Fibroblast of the aortic adventitia (primary cell): ENCODE results near the gene ARPC5L. TPM values are rescaled to one million over a fixed set of nuclear protein-coding genes. Genes with fewer than 3 reads are reported as not detected.

Experiments used
- DNase-seq: peaks from one replicate; pipeline ENCODE4 v3.0.0-alpha.2; 2010; ENCODE audit warnings: low read depth
- H3K4me3 ChIP-seq: 2 replicates; pipeline ENCODE4 v1.5.1; 2011; ENCODE audit warnings: low read depth, mild to moderate bottlenecking, control low read depth, low read length, moderate library complexity
- total RNA-seq: library from RNA; depleted of rRNA; stranded (reverse); fragments of >200 nt; gene quantifications from 2 replicates; pipeline ENCODE4 v1.2.3, GENCODE V29; 2012; ENCODE audit warnings: low replicate concordance
- TF ChIP-seq, protein P1 (sequence below): IDR thresholded peaks from 2 replicates; pipeline ENCODE4 v1.5.1; 2011; ENCODE audit warnings: mild to moderate bottlenecking, low read length, control low read depth, inconsistent platforms; ENCODE audit not compliant: insufficient read depth

Gene ARPC5L
- total RNA-seq, 1 donor: 19.6 TPM

DNA sequence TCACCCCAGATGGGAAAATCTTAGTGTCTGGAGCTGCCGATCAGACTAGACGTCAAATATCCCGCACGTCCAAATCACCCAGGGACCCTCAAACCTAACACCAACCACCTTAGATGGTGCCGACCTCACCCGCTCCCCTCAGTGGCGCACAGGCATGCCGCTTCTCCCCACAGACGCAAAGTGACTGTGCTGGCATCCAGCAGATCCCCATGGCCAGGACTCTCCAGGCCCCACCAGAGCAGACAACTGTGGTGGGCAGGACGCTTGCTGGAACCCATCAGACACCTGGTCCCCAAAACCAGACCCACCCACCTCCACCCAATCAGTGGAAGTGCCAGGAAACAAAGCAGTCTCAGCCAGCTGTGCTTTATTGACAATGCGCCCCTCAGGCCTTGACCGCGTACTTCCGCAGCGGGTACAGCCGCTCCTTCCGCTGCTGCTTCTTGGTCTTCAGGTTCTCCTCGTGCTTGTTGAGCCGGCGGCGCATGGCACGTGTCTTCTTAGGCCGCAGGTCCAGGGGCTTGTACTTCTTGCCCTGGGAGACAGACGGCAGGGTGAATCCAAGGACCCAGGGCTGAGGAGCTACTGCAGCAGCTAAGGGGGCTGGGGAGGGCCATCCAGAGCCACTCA lies 4.3 kb upstream of the ARPC5L start:
- H3K4me3 ChIP-seq: no peak overlapping the region
- DNase-seq: no peak
- TF ChIP-seq, protein P1, sequence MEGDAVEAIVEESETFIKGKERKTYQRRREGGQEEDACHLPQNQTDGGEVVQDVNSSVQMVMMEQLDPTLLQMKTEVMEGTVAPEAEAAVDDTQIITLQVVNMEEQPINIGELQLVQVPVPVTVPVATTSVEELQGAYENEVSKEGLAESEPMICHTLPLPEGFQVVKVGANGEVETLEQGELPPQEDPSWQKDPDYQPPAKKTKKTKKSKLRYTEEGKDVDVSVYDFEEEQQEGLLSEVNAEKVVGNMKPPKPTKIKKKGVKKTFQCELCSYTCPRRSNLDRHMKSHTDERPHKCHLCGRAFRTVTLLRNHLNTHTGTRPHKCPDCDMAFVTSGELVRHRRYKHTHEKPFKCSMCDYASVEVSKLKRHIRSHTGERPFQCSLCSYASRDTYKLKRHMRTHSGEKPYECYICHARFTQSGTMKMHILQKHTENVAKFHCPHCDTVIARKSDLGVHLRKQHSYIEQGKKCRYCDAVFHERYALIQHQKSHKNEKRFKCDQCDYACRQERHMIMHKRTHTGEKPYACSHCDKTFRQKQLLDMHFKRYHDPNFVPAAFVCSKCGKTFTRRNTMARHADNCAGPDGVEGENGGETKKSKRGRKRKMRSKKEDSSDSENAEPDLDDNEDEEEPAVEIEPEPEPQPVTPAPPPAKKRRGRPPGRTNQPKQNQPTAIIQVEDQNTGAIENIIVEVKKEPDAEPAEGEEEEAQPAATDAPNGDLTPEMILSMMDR: no peak

DNA sequence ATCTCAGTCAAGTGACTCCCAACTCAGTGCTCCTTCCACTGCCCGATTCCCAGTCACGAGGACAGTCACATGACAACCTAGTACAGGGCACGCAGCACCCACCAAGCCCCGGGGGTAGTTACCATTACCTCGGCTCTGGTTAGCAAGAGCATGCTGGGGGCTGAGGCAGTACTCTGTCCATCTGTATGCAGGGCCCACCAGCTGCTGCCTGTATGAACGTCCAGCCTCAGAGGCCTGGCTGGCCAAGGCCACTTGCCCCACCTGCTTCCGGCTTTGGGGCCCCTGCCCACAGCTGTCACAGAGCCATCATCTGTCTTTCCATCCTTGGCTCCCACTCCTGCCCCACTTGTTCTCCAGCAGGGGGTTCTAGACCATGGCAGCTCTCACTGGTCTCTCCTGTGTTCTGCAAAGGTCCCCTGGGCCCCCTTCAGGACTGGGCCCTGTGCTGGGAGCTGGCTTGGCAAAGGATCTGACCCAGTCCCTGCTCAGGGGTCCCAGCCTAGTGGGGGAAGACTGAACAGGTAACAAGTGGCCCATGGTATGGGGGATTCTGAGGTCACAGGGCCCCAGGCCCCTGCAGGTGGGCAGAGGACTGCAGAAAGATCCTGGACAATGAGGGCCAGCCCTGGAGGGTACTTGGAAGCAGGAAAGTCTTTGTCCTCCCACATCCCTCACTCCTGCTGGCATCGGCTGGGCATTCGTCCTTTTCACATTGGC lies 3.4 kb upstream of the ARPC5L start:
- DNase-seq: no peak
- TF ChIP-seq, protein P1: no peak
- no peak overlapping the region for H3K4me3 ChIP-seq

DNA sequence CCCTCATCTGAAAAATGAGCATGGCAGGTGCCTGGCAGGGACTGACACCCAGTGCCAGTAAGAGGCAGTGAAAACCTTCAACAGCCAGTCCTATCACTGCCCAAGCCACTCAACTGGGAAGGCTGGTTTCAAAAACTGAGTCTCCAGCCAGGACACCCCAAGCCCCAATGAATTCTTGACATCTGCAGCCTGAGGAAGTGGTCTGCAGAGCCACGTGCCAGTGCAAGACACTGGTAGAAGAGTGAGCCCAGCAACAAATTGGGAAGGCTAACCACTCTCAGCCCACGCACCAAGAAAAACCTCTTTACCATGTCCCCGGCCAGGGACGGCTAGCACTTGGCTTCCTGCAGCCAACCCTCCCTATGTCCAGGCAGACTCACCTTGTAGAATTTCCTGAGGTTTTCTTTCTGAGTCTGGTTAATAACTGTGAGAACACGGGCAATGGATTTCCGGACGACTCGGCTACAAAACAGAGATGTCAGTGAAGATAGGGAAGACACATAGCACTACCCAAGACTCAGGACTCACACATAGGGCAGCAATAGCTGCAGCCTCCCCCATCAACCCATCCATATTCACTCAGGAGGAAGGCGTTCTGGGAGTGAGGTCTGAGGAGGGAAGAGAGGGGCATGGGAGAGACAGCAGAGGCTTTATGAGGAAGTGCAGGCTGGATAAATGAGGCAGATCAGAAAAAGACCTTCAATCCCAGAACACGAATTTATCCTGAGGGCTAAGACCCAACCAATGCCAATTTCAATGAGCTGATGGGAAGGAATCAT lies 1.9 kb upstream of the ARPC5L start:
- peak overlapping the region; percentile 93 for H3K4me3 ChIP-seq
- TF ChIP-seq, protein P1: no peak
- no peak for DNase-seq

- H3K4me3 ChIP-seq: peak overlapping the region; percentile 93
- no peak for DNase-seq
- TF ChIP-seq, protein P1: no peak
These were observed 1.2 kb upstream of the ARPC5L start for GRCh38 chr9:124860582-124861341.

DNA sequence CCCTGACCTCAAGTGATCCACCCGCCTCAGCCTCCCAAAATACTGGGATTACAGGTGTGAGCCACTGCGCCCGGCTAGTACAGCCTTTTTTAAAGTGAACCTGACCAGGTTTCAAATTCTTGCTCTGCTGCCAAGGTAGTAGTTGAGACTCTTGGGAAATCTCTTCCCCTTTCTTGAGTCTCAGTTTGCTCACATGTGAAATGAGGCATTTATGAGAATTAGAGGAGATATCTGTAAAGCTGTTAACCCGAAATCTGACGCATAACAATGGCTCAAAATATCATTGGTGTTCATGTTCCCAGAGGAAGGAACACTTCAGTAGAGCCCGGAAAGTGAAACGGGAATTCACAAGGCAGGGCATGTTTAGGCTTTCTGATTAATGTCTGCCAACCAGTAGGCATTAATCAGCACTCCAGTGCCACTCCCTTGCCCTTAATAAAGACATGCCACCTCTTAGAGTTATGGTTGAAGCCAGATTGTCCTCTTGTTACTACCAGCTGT lies 1.5 kb downstream of the ARPC5L start:
- TF ChIP-seq, protein P1: no peak
- no peak for DNase-seq
- no peak overlapping the region for H3K4me3 ChIP-seq
